GM12874 (cell line): ENCODE results near the gene PDZD7.

Source experiments
- CTCF ChIP-seq: IDR thresholded peaks from 2 replicates; pipeline ENCODE4 v1.5.1; 2011; ENCODE audit warnings: low read depth, mild to moderate bottlenecking, control low read depth, low read length, moderate library complexity; ENCODE audit not compliant: insufficient read depth

The PDZD7 gene

GRCh38 chr10:101071267-101071884, 40.4 kb upstream of the PDZD7 start:
- TF ChIP-seq CTCF, result no peak

GRCh38 chr10:101070098-101070497, 39.2 kb upstream of the PDZD7 start:
- TF ChIP-seq CTCF, result no peak

- no peak for TF ChIP-seq CTCF
Measured at GRCh38 chr10:101069441-101069840, 38.5 kb upstream of the PDZD7 start.

GRCh38 chr10:101067356-101068083, 36.6 kb upstream of the PDZD7 start:
- peak; percentile 77 for TF ChIP-seq CTCF

GRCh38 chr10:101066896-101067355, 36.0 kb upstream of the PDZD7 start:
- TF ChIP-seq CTCF, result no peak

- peak; percentile 66 for TF ChIP-seq CTCF
Measured at GRCh38 chr10:101066146-101066895, 35.4 kb upstream of the PDZD7 start.

GRCh38 chr10:101065481-101066145, 34.7 kb upstream of the PDZD7 start:
- TF ChIP-seq CTCF, result no peak
